Natural killer cell (primary cell): ENCODE data around the gene DKK2. TPM values are rescaled to one million over a fixed set of nuclear protein-coding genes. Genes with fewer than 3 reads are reported as not detected.

Source experiments
- ATAC-seq, 3 donors: fragments of 150-1000 bp in 2 of 3; fragments of 200-7000 bp in 1 of 3; cut with Tn5 transposase; 1 replicate in 1 of 3; 2 replicates in 2 of 3; pipeline ENCODE4 v1.10.0; 2021; ENCODE audit warnings: mild to moderate bottlenecking in 2 of 3, moderate library complexity in 2 of 3
- DNase-seq, 2 donors: peaks; one replicate each; pipeline versions ENCODE4 v3.0.0 to v3.0.0-alpha.2; 2013 to 2021; ENCODE audit warnings: mixed read lengths in 1 of 2
- H3K27ac ChIP-seq: one replicate; pipeline ENCODE4 v1.5.1; 2013; ENCODE audit warnings: mild to moderate bottlenecking, low read length
- H3K27me3 ChIP-seq: one replicate; pipeline ENCODE4 v1.6.1; 2013; ENCODE audit warnings: low read length; ENCODE audit not compliant: control insufficient read depth, insufficient read depth
- H3K36me3 ChIP-seq: one replicate; pipeline ENCODE4 v1.6.1; 2013; ENCODE audit warnings: low read length; ENCODE audit not compliant: control insufficient read depth, insufficient read depth
- H3K4me1 ChIP-seq: one replicate; pipeline ENCODE4 v1.6.1; 2013; ENCODE audit warnings: low read length; ENCODE audit not compliant: control insufficient read depth, insufficient read depth
- H3K4me3 ChIP-seq: one replicate; pipeline ENCODE4 v1.5.1; 2013; ENCODE audit warnings: low read length
- H3K9me3 ChIP-seq: one replicate; pipeline ENCODE4 v1.6.1; 2013; ENCODE audit warnings: low read length; ENCODE audit not compliant: control insufficient read depth, insufficient read depth
- H3K27ac Mint-ChIP-seq, 2 donors: one replicate each; pipeline ENCODE4 v1.8.0; 2022; ENCODE audit warnings: mild to moderate bottlenecking in 2 of 2, mixed read lengths in 2 of 2, moderate library complexity in 1 of 2
- H3K27me3 Mint-ChIP-seq, 2 donors: one replicate each; pipeline ENCODE4 v1.8.0; 2022; ENCODE audit warnings: low read depth in 2 of 2, mixed read lengths in 2 of 2
- H3K36me3 Mint-ChIP-seq: one replicate; pipeline ENCODE4 v1.8.0; 2022; ENCODE audit warnings: mixed read lengths
- H3K4me1 Mint-ChIP-seq, 2 donors: one replicate each; pipeline ENCODE4 v1.8.0; 2022; ENCODE audit warnings: mixed read lengths in 2 of 2
- H3K4me3 Mint-ChIP-seq: one replicate; pipeline ENCODE4 v1.8.0; 2022; ENCODE audit warnings: mild to moderate bottlenecking, moderate library complexity, mixed read lengths
- H3K9me3 Mint-ChIP-seq, 2 donors: one replicate each; pipeline ENCODE4 v1.8.0; 2022; ENCODE audit warnings: mixed read lengths in 2 of 2
- WGBS: methylation state at CpG from one replicate; pipeline ENCODE4 v1.1.7; 2013; ENCODE audit warnings: missing lambda C conversion rate; ENCODE audit not compliant: insufficient coverage; 5-methylcytosine and 5-hydroxymethylcytosine counted together
- intact Hi-C: fragments of 100-400 bp; cut with micrococcal nuclease; formaldehyde crosslinking; loops from one replicate; pipeline ENCODE4 v1.14.2; 2022
- total RNA-seq, 4 donors: library from RNA; stranded (reverse); fragments of 120-200 nt in 1 of 4; gene quantifications; one replicate each; pipeline versions ENCODE4 v1.2.3 to v1.2.4, GENCODE V29; 2013 to 2022
- TF ChIP-seq, protein P1 (sequence below): fragments of 200-600 bp; IDR thresholded peaks from one replicate; pipeline ENCODE4 v1.8.0; 2022; ENCODE audit warnings: antibody characterized with exemption

DKK2 gene, protein sequence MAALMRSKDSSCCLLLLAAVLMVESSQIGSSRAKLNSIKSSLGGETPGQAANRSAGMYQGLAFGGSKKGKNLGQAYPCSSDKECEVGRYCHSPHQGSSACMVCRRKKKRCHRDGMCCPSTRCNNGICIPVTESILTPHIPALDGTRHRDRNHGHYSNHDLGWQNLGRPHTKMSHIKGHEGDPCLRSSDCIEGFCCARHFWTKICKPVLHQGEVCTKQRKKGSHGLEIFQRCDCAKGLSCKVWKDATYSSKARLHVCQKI
- under 1 TPM in 2 of 3 donors, not detected in 1; 0.56 to 0.85 TPM for total RNA-seq
- total RNA-seq (2013), result 0.47 TPM

- ATAC-seq, result peak in 1 of 3 donors; percentile 49
- H3K36me3 Mint-ChIP-seq, result no peaks in the 10 kb centered on the region
- Histone ChIP-seq H3K36me3 (no peaks in the 10 kb centered on the region), H3K27ac (no peak within 1 kb of the TSS), H3K4me1 (peaks cover 30% of the 10 kb centered on the region), H3K9me3 (no peaks in the 10 kb centered on the region), H3K4me3 (peak within 1 kb of the TSS; percentile 9), H3K27me3 (peaks cover 23% of the 10 kb centered on the region)
- intact Hi-C loops, result no loop called here
- H3K27ac Mint-ChIP-seq, result peak within 1 kb of the TSS in 1 of 2 donors; percentile 82
- H3K4me3 Mint-ChIP-seq, result peak within 1 kb of the TSS; percentile 78
- WGBS, result 1% methylated on average over 37 of the region's 40 CpGs
- H3K4me1 Mint-ChIP-seq, result peaks cover 13 to 27% of the 10 kb centered on the region in 2 donors
- TF ChIP-seq, protein P1, sequence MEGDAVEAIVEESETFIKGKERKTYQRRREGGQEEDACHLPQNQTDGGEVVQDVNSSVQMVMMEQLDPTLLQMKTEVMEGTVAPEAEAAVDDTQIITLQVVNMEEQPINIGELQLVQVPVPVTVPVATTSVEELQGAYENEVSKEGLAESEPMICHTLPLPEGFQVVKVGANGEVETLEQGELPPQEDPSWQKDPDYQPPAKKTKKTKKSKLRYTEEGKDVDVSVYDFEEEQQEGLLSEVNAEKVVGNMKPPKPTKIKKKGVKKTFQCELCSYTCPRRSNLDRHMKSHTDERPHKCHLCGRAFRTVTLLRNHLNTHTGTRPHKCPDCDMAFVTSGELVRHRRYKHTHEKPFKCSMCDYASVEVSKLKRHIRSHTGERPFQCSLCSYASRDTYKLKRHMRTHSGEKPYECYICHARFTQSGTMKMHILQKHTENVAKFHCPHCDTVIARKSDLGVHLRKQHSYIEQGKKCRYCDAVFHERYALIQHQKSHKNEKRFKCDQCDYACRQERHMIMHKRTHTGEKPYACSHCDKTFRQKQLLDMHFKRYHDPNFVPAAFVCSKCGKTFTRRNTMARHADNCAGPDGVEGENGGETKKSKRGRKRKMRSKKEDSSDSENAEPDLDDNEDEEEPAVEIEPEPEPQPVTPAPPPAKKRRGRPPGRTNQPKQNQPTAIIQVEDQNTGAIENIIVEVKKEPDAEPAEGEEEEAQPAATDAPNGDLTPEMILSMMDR, result no peak
- peaks cover 30 to 39% of the 10 kb centered on the region in 2 donors for H3K27me3 Mint-ChIP-seq
- peak in 1 of 2 donors; percentile 5 for DNase-seq
- H3K9me3 Mint-ChIP-seq, result peaks cover 0 to 2% of the 10 kb centered on the region in 2 donors
These were observed at the start of gene DKK2 for GRCh38 chr4:107035819-107036583. Gene DKK2, minus strand, starts transcription at chr4:107036313. Its CDS starts 722 bp downstream, at chr4:107035591.

DNA sequence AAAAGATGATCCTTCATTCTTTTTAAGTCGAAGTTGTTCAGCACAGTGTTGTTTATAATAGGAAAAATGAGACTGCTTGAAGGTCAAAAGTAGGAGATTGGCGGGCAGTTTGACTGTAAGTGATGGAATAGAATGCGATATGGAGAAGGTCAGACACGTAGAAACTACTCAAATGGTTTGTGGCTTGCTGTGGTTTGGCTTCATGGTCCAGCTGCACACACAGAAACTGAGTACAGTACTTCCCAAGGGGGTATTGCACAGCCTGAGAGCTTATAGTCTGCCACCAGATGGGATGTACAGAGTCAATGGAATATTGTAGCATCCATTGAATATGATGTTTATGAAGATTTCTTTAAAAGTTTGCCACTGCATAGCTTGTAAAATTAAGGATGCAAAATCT, 41.1 kb upstream of the DKK2 start:
- DNase-seq (no peak), ATAC-seq (no peak)
- Mint-ChIP-seq H3K27me3 (no peaks in the 10 kb centered on the region), H3K4me3 (no peak overlapping the region), H3K27ac (no peak overlapping the region), H3K9me3 (peaks cover 14 to 17% of the 10 kb centered on the region in 2 donors), H3K4me1 (no peaks in the 10 kb centered on the region), H3K36me3 (no peaks in the 10 kb centered on the region)
- Histone ChIP-seq H3K4me1 (no peaks in the 10 kb centered on the region), H3K27ac (no peak overlapping the region), H3K9me3 (no peaks in the 10 kb centered on the region), H3K27me3 (no peaks in the 10 kb centered on the region), H3K4me3 (no peak overlapping the region), H3K36me3 (no peaks in the 10 kb centered on the region)
- TF ChIP-seq, protein P1, result no peak
- intact Hi-C loops, result no loop called here
- WGBS, result 81% methylated on average over 4 of the region's 4 CpGs

- H3K4me1 ChIP-seq, result no peaks in the 10 kb centered on the region
- Mint-ChIP-seq H3K4me1 (no peaks in the 10 kb centered on the region), H3K36me3 (no peaks in the 10 kb centered on the region), H3K9me3 (peaks cover 7 to 10% of the 10 kb centered on the region in 2 donors), H3K27ac (no peak overlapping the region), H3K27me3 (no peaks in the 10 kb centered on the region), H3K4me3 (no peak overlapping the region)
- ATAC-seq (no peak), DNase-seq (no peak)
- WGBS, result 95% methylated on average over 30 of the region's 32 CpGs
- no peaks in the 10 kb centered on the region for H3K36me3 ChIP-seq
- no peaks in the 10 kb centered on the region for H3K27me3 ChIP-seq
- H3K27ac ChIP-seq, result no peak overlapping the region
- TF ChIP-seq, protein P1, result no peak
- H3K9me3 ChIP-seq, result no peaks in the 10 kb centered on the region
- intact Hi-C loops, result no loop called here
- no peak overlapping the region for H3K4me3 ChIP-seq
These were observed 37.0 kb upstream of the DKK2 start for GRCh38 chr4:107072836-107073736.
